Common myeloid progenitor, CD34-positive (primary cell): ENCODE data around the gene NAA80. TPM values are rescaled to one million over a fixed set of nuclear protein-coding genes. Genes with fewer than 3 reads are reported as not detected.
A peak's percentile ranks its signal among the peaks of the same experiment; 100 is the strongest.

Experiments
- CTCF ChIA-PET: fragments of 350-600 bp; sonication (Branson Sonifier 250); formaldehyde crosslinking; loops from one replicate; lab custom pipeline; 2021; ENCODE audit warnings: antibody characterized with exemption; lab: Charles Lee
- POLR2A ChIA-PET: fragments of 350-600 bp; sonication (Branson Sonifier 250); formaldehyde crosslinking; loops from one replicate; lab custom pipeline; 2021; ENCODE audit warnings: antibody characterized with exemption; lab: Charles Lee
- DNase-seq, 3 donors: peaks; one replicate each; pipeline versions ENCODE4 v3.0.0 to v3.0.0-alpha.2; 2013
- H3K27ac ChIP-seq, 2 experiments: 1 replicate in 1 of 2; 2 replicates in 1 of 2; pipeline ENCODE4 v1.7.0; 2013; ENCODE audit warnings: inconsistent platforms in 2 of 2, low read length in 2 of 2, mild to moderate bottlenecking in 2 of 2, low read depth in 1 of 2, moderate library complexity in 1 of 2; ENCODE audit not compliant: severe bottlenecking in 2 of 2, insufficient read depth in 1 of 2, poor library complexity in 1 of 2
- H3K27me3 ChIP-seq, 5 experiments: replicated peaks in 2 of 5; 1 replicate in 3 of 5; 2 replicates in 2 of 5; pipeline versions ENCODE4 v1.6.1 to v1.7.0; 2013; ENCODE audit warnings: low read length in 4 of 5, mild to moderate bottlenecking in 2 of 5, moderate library complexity in 2 of 5, inconsistent platforms in 1 of 5; ENCODE audit not compliant: insufficient read depth in 5 of 5, control insufficient read depth in 4 of 5
- H3K36me3 ChIP-seq, 4 experiments: 1 replicate in 2 of 4; 2 replicates in 2 of 4; pipeline versions ENCODE4 v1.6.1 to v1.7.0; 2013; ENCODE audit warnings: low read length in 3 of 4, control low read depth in 1 of 4, mild to moderate bottlenecking in 1 of 4; ENCODE audit not compliant: control insufficient read depth in 4 of 4, insufficient read depth in 4 of 4
- H3K4me1 ChIP-seq, 4 experiments: 1 replicate in 3 of 4; 2 replicates in 1 of 4; pipeline versions ENCODE4 v1.6.1 to v1.7.1; 2013; ENCODE audit warnings: low read length in 3 of 4, mild to moderate bottlenecking in 3 of 4, control low read depth in 1 of 4, inconsistent platforms in 1 of 4, moderate library complexity in 1 of 4; ENCODE audit not compliant: control insufficient read depth in 4 of 4, insufficient read depth in 4 of 4; ENCODE audit errors: control extremely low read depth in 1 of 4
- H3K4me3 ChIP-seq, 7 experiments: 1 replicate in 4 of 7; 2 replicates in 3 of 7; pipeline versions ENCODE4 v1.5.1 to v1.7.0; 2013; ENCODE audit warnings: mild to moderate bottlenecking in 7 of 7, low read length in 6 of 7, moderate library complexity in 6 of 7, inconsistent platforms in 2 of 7, low read depth in 2 of 7, control low read depth in 1 of 7; ENCODE audit not compliant: insufficient read depth in 4 of 7, control insufficient read depth in 1 of 7; ENCODE audit errors: extremely low read depth in 1 of 7
- H3K9me3 ChIP-seq, 5 experiments: 1 replicate in 4 of 5; 2 replicates in 1 of 5; pipeline versions ENCODE4 v1.6.1 to v1.7.1; 2013; ENCODE audit warnings: low read length in 4 of 5, mild to moderate bottlenecking in 2 of 5, inconsistent platforms in 1 of 5, low read depth in 1 of 5, moderate library complexity in 1 of 5; ENCODE audit not compliant: control insufficient read depth in 4 of 5, insufficient read depth in 2 of 5; ENCODE audit errors: control extremely low read depth in 1 of 5
- WGBS: methylation state at CpG from one replicate; pipeline ENCODE4 v1.1.5; 2013; ENCODE audit not compliant: insufficient coverage; 5-methylcytosine and 5-hydroxymethylcytosine counted together
- polyA plus RNA-seq: library from polyadenylated mRNA; unstranded; fragments of 120-200 nt; gene quantifications from one replicate; pipeline ENCODE4 v1.2.1, GENCODE V29; 2013

The NAA80 gene, protein sequence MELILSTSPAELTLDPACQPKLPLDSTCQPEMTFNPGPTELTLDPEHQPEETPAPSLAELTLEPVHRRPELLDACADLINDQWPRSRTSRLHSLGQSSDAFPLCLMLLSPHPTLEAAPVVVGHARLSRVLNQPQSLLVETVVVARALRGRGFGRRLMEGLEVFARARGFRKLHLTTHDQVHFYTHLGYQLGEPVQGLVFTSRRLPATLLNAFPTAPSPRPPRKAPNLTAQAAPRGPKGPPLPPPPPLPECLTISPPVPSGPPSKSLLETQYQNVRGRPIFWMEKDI
- polyA plus RNA-seq, result 43.3 TPM

DNA sequence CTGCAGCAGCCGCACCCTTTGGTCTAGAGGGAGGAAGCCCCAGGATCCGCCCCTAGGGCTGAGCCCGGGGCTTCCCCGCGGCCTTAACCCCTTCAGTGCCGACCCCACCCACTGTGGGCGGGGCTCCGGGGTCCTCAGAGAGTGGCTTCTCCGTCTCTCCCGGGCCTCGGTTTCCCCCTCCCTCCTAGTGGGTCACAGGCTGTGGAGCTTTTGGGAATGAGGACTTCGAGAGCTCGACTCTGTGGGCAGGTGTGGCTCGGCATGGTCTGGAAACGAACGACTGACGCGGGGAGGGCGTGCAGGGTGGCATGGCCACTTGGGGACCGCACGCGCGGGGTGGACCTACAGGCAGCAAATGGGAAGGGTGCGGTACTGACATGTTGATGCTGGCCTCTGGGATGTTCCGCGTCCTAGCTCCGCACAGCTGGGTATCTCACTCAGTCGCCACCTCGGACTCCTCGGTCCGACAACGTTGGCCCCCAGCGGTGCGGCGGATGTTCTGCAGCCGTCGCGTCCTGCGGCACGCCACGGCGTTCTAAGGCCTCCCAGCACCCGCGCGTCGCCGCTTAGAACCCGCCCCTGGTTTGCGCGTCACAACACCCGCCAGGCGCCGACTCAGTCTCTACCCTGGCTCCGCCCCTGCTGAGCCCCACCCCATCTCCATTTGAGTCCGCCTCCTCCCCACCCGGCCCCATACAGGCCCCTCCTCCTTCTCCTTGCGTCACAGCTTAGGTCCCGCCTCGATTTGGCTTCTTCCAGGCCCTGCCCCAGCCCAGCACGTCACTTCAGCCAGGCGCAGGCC is at the start of gene NAA80, which contains the start of gene HYAL3:
NAA80 (minus strand) TSS at position 570 of the 802 bp plus-strand sequence. CDS start 1,942 bp downstream, outside the sequence.
HYAL3 (minus strand) TSS at position 570 of the 802 bp plus-strand sequence. CDS start 3,803 bp downstream, outside the sequence.
- CTCF ChIA-PET, result interaction anchor here (0.7 to 5.5 kb wide), 15 partner anchors 10 to 461 kb away, joined by 3 to 46 read pairs (median 3); partner anchors contain the start of genes HYAL2, LSMEM2, SEMA3B and TUSC2

DNA sequence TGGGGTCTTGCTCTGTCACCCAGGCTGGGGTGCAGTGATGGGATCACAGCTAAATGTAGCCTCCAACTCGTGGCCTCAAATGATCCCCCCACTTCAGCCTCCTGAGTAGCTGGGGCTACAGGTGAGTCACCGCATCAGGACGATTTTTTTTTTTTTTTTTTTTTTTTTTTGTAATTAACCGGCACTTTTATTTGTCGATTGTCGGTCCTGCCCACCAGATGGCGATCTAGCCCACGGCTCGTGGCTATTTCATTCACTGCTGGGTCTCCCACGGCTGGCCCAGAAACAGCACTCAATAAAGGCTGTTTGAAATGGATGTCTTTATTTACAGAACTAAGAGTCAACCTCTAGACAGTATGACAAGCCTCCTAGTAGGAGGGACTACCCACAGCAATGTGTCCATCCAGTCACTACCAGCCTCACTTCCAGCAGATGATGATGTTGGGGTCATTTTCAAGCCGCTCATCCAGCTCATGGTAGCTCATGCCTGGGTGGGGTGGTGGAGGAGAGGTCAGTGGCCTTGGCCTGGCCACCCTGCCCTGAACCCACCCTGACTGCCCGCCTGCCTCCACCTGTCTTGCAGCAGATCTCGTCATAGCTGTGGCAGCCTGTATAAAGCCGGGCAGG is 48.1 kb upstream of the NAA80 start:
- peaks cover 7 to 25% (median 15%) of the 10 kb centered on the region in 4 experiments for H3K36me3 ChIP-seq
- peak; percentile 83 to 95 (median 92) for DNase-seq
- H3K4me1 ChIP-seq, result peaks cover 4 to 61% (median 49%) of the 10 kb centered on the region in 4 experiments
- ChIA-PET POLR2A (interaction anchor here (0.7 to 1.3 kb wide), 2 partner anchors 9 to 13 kb away, joined by 3 to 4 read pairs; no protein-coding TSS in a partner anchor), CTCF (interaction anchor here (0.8 to 6.2 kb wide), 24 partner anchors 9 to 268 kb away, joined by 3 to 51 read pairs (median 6); partner anchors contain the start of gene RASSF1)
- H3K27me3 ChIP-seq, result no peaks in the 10 kb centered on the region
- no peaks in the 10 kb centered on the region for H3K9me3 ChIP-seq
- 80% methylated on average over 5 of the region's 14 CpGs for WGBS
- no peak overlapping the region for H3K27ac ChIP-seq
- no peak overlapping the region for H3K4me3 ChIP-seq

More for the DNA sequence above, at the start of gene NAA80, which contains the start of gene HYAL3:
- Histone ChIP-seq H3K9me3 (no peaks in the 10 kb centered on the region), H3K27ac (peak within 1 kb of the TSS; percentile 66 to 86), H3K4me1 (peaks cover 7 to 34% (median 31%) of the 10 kb centered on the region in 4 experiments), H3K36me3 (peaks cover 0 to 22% (median 9%) of the 10 kb centered on the region in 4 experiments), H3K27me3 (no peaks in the 10 kb centered on the region), H3K4me3 (peak within 1 kb of the TSS; percentile 59 to 98 (median 80))
- peak; percentile 99 for DNase-seq
- WGBS, result 0% methylated on average over 46 of the region's 61 CpGs
- POLR2A ChIA-PET, result interaction anchor here (0.6 to 1.4 kb wide), 5 partner anchors 16 to 38 kb away, joined by 3 to 5 read pairs (median 4); partner anchors contain the start of gene TUSC2

DNA sequence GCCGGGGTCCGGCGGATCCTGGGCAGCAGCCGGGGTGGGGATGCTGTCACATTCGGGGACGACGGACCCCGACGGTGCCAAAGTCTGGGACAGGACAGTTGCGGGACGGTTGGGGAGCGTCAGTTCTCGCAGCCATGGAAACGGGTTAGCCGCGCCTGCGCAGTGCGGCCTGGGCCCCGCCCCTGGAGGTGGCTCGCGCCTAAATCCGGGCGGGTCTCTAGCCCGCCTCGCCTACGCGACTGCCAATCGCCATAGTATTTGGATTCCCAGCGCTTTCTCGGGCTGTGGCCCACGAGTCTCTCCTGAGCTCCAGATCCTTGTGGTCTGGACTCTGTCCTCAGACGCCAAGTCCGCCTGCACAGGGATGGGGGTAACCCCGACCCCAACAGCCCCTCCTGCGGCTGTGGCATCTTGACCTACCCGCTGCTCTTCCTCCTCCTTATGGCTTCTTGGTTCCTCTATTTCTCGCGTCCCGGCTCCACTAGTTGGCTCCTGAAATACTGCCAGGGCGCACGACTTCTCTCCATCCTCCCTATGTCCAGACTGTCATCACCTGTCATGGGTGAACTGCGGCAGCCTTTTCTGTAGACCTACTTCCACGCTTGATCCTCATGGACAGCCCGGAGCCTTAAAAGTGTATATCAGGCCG is 46.5 kb upstream of the NAA80 start, which contains the start of gene ZMYND10:
ZMYND10 (minus strand) TSS at position 147 of the 649 bp plus-strand sequence. CDS start 153 bp downstream, outside the sequence.
- H3K4me3 ChIP-seq, result peak within 1 kb of the TSS; percentile 8 to 80 (median 53)
- 9% methylated on average over 45 of the region's 45 CpGs for WGBS

DNA sequence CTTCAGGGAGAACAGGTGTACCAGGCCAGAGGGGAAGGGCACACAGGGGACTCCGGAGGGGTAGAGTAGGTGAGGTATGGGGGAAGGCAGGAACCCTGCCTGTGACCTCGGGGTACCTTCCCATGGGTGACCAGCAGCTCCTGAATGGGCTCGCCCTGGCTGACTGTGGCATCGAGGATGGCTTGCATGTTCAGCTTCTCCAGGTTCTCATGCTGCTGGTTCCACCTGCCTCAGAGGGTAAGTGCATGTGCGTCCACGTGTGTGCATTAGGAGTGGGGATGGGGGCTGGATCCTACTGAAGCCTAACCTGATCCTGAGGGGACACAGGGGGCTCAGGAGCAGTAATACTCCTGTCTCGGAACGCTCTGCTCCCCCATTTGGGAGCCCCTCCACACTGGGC is 45.8 kb upstream of the NAA80 start:
- Histone ChIP-seq H3K9me3 (no peaks in the 10 kb centered on the region), H3K36me3 (peaks cover 7 to 20% (median 15%) of the 10 kb centered on the region in 4 experiments), H3K4me1 (peaks cover 7 to 58% (median 52%) of the 10 kb centered on the region in 4 experiments), H3K4me3 (peak overlapping the region in 5 of 7 experiments; percentile 50 to 80 (median 65)), H3K27me3 (no peaks in the 10 kb centered on the region), H3K27ac (no peak overlapping the region)
- POLR2A ChIA-PET, result no interaction called here
- DNase-seq, result no peak
- 95% methylated on average over 7 of the region's 8 CpGs for WGBS
- CTCF ChIA-PET, result interaction anchor here (0.6 to 5.8 kb wide), 7 partner anchors 8 to 197 kb away, joined by 3 to 28 read pairs (median 5); no protein-coding TSS in a partner anchor

More for the DNA sequence above, 46.5 kb upstream of the NAA80 start, which contains the start of gene ZMYND10:
- peak; percentile 55 to 70 (median 63) for DNase-seq
- Histone ChIP-seq H3K4me1 (peaks cover 6 to 63% (median 52%) of the 10 kb centered on the region in 4 experiments), H3K36me3 (peaks cover 7 to 20% (median 15%) of the 10 kb centered on the region in 4 experiments), H3K9me3 (no peaks in the 10 kb centered on the region), H3K27me3 (no peaks in the 10 kb centered on the region), H3K27ac (no peak within 1 kb of the TSS)
- POLR2A ChIA-PET, result no interaction called here
- CTCF ChIA-PET, result interaction anchor here (0.6 to 6.2 kb wide), 11 partner anchors 7 to 868 kb away, joined by 3 to 51 read pairs (median 16); partner anchors contain the start of gene RASSF1

DNA sequence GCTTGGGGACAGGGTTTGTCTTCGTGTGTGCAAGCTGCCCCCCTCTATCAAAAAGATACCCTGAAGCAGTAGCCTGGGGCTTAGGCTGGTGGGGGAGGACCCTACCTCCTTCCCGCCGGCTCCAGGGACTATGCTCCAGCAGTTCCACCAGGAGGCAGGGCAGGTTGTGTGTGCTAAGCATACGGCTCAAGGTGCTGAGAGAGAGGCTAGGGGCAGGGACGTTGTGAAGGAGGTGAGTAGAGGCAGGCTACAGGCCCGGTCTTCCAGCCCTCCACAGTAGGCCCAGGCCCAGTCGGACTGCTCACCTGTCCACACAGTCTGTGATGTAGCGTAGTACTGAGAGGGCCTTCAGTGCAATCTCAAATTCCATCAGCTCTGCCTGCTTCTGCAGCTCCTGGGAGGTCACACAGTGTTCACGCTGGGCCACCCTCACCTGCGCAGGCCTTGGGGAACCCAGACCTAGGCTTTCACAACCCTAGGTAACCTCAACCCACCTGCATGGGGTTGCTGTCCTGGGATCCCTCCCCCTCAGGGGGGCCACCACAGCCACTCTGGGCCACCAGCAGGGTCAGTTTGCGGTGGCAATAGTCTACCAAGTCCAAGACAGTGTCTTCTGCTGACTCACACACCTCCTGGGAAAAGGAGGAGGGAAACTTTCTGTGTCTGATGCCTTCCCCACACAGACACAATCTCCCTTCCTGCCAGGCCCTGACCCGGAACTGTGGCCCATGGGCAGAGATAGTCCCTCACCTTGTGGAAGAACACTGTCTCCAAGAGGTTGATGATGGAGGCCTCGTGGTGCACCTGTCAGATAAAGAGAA is 43.8 kb upstream of the NAA80 start:
- DNase-seq, result no peak
- ChIA-PET POLR2A (no interaction called here), CTCF (interaction anchor here (0.6 to 5.8 kb wide), 4 partner anchors 10 to 47 kb away, joined by 3 to 28 read pairs (median 16); no protein-coding TSS in a partner anchor)
- peaks cover 12 to 67% (median 63%) of the 10 kb centered on the region in 4 experiments for H3K4me1 ChIP-seq
- no peaks in the 10 kb centered on the region for H3K27me3 ChIP-seq
- no peaks in the 10 kb centered on the region for H3K9me3 ChIP-seq
- H3K36me3 ChIP-seq, result peaks cover 2 to 7% (median 5%) of the 10 kb centered on the region in 4 experiments
- no peak overlapping the region for H3K27ac ChIP-seq
- WGBS, result 86% methylated on average over 11 of the region's 13 CpGs
- H3K4me3 ChIP-seq, result no peak overlapping the region
